GM12891 (cell line): Measurements from ENCODE around the gene SBF1.

Source experiments
- PAX5 ChIP-seq: IDR thresholded peaks from 2 replicates; pipeline ENCODE4 v1.6.1; 2011; ENCODE audit warnings: low read length, moderate library complexity, mild to moderate bottlenecking; ENCODE audit not compliant: insufficient read depth, severe bottlenecking
- POLR2A ChIP-seq: IDR thresholded peaks from 2 replicates; pipeline ENCODE4 v1.6.1; 2011; ENCODE audit warnings: low read depth, low read length, control low read depth
- POLR2AphosphoS5 ChIP-seq: IDR thresholded peaks from 2 replicates; pipeline ENCODE4 v1.6.1; 2011; ENCODE audit warnings: low read depth, low read length, control low read depth
- POU2F2 ChIP-seq: IDR thresholded peaks from 2 replicates; pipeline ENCODE4 v1.6.1; 2011; ENCODE audit warnings: low read depth, mild to moderate bottlenecking, control low read depth, low read length, moderate library complexity
- SPI1 ChIP-seq: IDR thresholded peaks from 2 replicates; pipeline ENCODE4 v1.6.1; 2011; ENCODE audit warnings: low read depth, low read length, control low read depth
- TAF1 ChIP-seq: IDR thresholded peaks from 2 replicates; pipeline ENCODE4 v1.6.1; 2011; ENCODE audit warnings: low read depth, low read length, control low read depth

- TF ChIP-seq POLR2A (no peak), POU2F2 (no peak), POLR2AphosphoS5 (no peak), TAF1 (no peak), SPI1 (no peak), PAX5 (no peak)
These were observed 40.0 kb downstream of the SBF1 start for GRCh38 chr22:50434849-50435248.
